GM19438 (cell line): Measurements from ENCODE around the gene CACYBP.

Experiments
- ATAC-seq: cut with Tn5 transposase; IDR thresholded peaks from one replicate; pipeline ENCODE4 v1.9.1; 2021; ENCODE audit warnings: low read depth; ENCODE audit not compliant: unreplicated experiment

The CACYBP gene

GRCh38 chr1:174971466-174971865 lies 28.3 kb upstream of the CACYBP start:
- no peak for ATAC-seq

GRCh38 chr1:174971902-174972301 lies 27.8 kb upstream of the CACYBP start:
- no peak for ATAC-seq

GRCh38 chr1:174974711-174975119 lies 25.0 kb upstream of the CACYBP start:
- no peak for ATAC-seq

GRCh38 chr1:174975764-174976163 lies 24.0 kb upstream of the CACYBP start:
- no peak for ATAC-seq

- ATAC-seq = no peak
These were observed 23.2 kb upstream of the CACYBP start for GRCh38 chr1:174976436-174977108.

GRCh38 chr1:174982971-174983689 lies 16.6 kb upstream of the CACYBP start:
- no peak for ATAC-seq

- ATAC-seq = no peak
These were observed 14.8 kb upstream of the CACYBP start for GRCh38 chr1:174984952-174985351.

- no peak for ATAC-seq
These were observed 11.2 kb upstream of the CACYBP start for GRCh38 chr1:174988539-174988938.

- peak; percentile 72 for ATAC-seq
These were observed 10.8 kb upstream of the CACYBP start for GRCh38 chr1:174988986-174989385.

GRCh38 chr1:174989536-174990220 lies 10.1 kb upstream of the CACYBP start:
- ATAC-seq = no peak

GRCh38 chr1:174990382-174990999 lies 9.3 kb upstream of the CACYBP start:
- no peak for ATAC-seq

- ATAC-seq = no peak
These were observed 8.3 kb upstream of the CACYBP start for GRCh38 chr1:174991473-174991872.

GRCh38 chr1:174995121-174995520 lies 4.6 kb upstream of the CACYBP start:
- no peak for ATAC-seq

GRCh38 chr1:174995916-174996315 lies 3.8 kb upstream of the CACYBP start:
- no peak for ATAC-seq

- no peak for ATAC-seq
These were observed 3.3 kb upstream of the CACYBP start for GRCh38 chr1:174996476-174996875.

GRCh38 chr1:174997041-174997440 lies 2.7 kb upstream of the CACYBP start:
- ATAC-seq = no peak

GRCh38 chr1:174998569-174999215 lies 1.1 kb upstream of the CACYBP start:
- ATAC-seq = no peak

- peak; percentile 71 for ATAC-seq
These were observed 371 bp upstream of the CACYBP start for GRCh38 chr1:174999216-174999935.

- ATAC-seq = no peak
These were observed 995 bp downstream of the CACYBP start for GRCh38 chr1:175000697-175001187.
